Mucosa of descending colon (tissue), 3 donors: ENCODE data around the gene PACSIN3. TPM values are rescaled to one million over a fixed set of nuclear protein-coding genes. Genes with fewer than 3 reads are reported as not detected.
A peak's percentile ranks its signal among the peaks of the same experiment; 100 is the strongest.

Experiments used
- ATAC-seq: fragments of 200-7000 bp; cut with Tn5 transposase; one replicate; pipeline ENCODE4 v1.9.1; 2020; ENCODE audit warnings: mild to moderate bottlenecking, moderate library complexity
- DNase-seq, 3 donors: peaks; one replicate each; pipeline ENCODE4 v3.0.0-alpha.2; 2020
- H3K36me3 ChIP-seq: fragments of 200-600 bp; one replicate; pipeline ENCODE4 v1.8.0; 2021; ENCODE audit warnings: low read depth, mild to moderate bottlenecking
- H3K4me1 ChIP-seq: fragments of 200-600 bp; one replicate; pipeline ENCODE4 v1.8.0; 2021; ENCODE audit warnings: low read depth, mild to moderate bottlenecking
- H3K4me3 ChIP-seq: fragments of 200-600 bp; one replicate; pipeline ENCODE4 v1.8.0; 2021; ENCODE audit warnings: mild to moderate bottlenecking
- H3K9me3 ChIP-seq: fragments of 200-600 bp; one replicate; pipeline ENCODE4 v1.8.0; 2021; ENCODE audit warnings: mild to moderate bottlenecking
- CTCF ChIP-seq: fragments of 200-600 bp; IDR thresholded peaks from one replicate; pipeline ENCODE4 v1.8.0; 2022; ENCODE audit warnings: antibody characterized with exemption, mild to moderate bottlenecking
- intact Hi-C, 2 donors: fragments of 100-400 bp; cut with DNase I in 1 of 2; cut with micrococcal nuclease in 1 of 2; formaldehyde crosslinking; loops; one replicate each; pipeline versions ENCODE4 v1.11.0 to v1.11.1; 2022; cut with DNase I, micrococcal nuclease
- total RNA-seq, 3 donors: library from RNA; stranded (reverse); fragmentation: NEBNext Ultra II Directional in 2 of 3; extraction: Animal tissue kit (Norgen Biotek cat#: 25700) in 2 of 3; gene quantifications; one replicate each; pipeline versions ENCODE4 v1.2.1 to v1.2.4, GENCODE V29; 2021 to 2023
- donor health status: DM: no; HTN: no; CAD: no; lungs with moderate emphysema.
- donor health status: DM: no; HTN: no; CAD: no.
- donor health status: DM: no; HTN: yes; CAD: no.

PACSIN3 gene
- total RNA-seq, 3 donors from 2014 or later = 2.2 to 63.5 (median 5.1) TPM

GRCh38 chr11:47188259-47188658 lies 2.0 kb upstream of the PACSIN3 start:
- H3K4me1 ChIP-seq = peaks cover 19% of the 10 kb centered on the region
- no peak for DNase-seq
- H3K4me3 ChIP-seq = no peak overlapping the region
- no peaks in the 10 kb centered on the region for H3K9me3 ChIP-seq
- H3K36me3 ChIP-seq = no peaks in the 10 kb centered on the region
- intact Hi-C loops = no loop called here
- no peak for TF ChIP-seq CTCF
- ATAC-seq = no peak

DNA sequence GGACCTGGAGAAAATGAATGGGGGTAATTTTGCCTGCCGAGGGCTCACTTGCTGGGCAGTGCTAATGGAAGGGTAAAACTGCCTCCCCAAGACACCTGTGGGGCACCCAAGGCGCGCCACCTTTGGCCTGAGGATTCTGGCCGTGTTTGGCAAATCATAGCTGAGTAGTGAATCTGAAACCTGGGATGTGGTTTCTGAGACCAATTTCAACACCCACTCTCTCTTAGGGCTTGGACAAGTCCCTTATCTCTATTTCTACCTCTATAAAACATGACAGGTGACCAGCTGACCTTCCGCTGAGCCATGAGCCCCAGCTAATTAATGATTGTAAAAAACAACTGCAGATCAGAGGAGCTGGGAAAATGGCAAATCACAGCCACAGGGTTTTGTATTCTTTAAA lies 1.5 kb upstream of the PACSIN3 start:
- H3K4me3 ChIP-seq = no peak overlapping the region
- intact Hi-C loops = no loop called here
- no peaks in the 10 kb centered on the region for H3K36me3 ChIP-seq
- peaks cover 19% of the 10 kb centered on the region for H3K4me1 ChIP-seq
- DNase-seq (no peak), ATAC-seq (no peak)
- no peak for TF ChIP-seq CTCF
- no peaks in the 10 kb centered on the region for H3K9me3 ChIP-seq

DNA sequence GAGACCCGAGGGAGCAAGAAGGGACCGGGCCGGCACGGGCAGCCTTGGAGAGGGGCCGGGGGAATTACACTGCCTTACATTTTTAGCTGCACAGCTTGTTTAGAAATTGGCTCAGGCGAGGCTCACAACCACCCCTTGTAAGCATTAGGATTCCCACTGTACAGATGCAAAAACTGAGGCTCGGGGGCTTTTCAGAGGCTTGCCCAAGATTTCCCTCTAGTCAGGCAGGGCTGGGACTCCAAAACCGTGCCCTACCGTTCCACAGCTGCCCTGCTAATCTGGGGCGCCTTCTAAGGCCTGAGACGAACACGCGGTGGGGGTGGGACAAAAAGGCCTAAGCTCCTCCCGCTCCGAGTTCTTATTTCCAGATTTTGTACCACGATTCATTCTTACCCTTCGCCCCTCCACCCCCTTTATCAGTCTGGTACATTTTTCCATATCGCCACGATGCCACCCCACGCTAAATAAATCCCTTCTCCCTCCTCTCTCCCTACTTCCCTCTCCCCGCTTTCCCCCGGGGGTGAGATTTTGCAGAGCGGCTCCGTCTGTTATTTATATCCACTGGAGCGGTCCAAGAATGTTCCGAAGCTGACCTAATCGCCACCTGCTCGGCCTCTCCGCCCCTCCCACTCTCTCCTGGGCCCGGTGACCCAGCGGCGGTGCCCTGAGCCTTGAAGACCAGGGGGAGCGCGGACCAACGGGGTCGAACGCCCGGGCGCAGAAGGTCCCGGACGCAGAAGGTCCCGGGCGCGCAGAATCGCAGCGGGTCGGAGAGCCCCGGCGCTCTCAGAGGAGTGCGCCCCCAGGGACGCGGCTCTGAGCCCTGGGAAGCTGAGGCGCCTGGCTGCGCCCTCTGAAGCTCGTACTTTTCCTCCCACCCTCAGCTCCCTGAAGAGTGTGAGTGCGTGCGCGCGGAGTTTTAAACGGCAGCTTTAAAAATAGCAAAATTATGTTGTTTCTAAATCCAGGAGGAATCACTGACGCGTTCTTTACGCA lies 764 bp upstream of the PACSIN3 start:
- H3K9me3 ChIP-seq = no peaks in the 10 kb centered on the region
- peak overlapping the region; percentile 22 for H3K4me3 ChIP-seq
- peak; percentile 43 for ATAC-seq
- intact Hi-C loops = no loop called here
- TF ChIP-seq CTCF = no peak
- H3K36me3 ChIP-seq = no peaks in the 10 kb centered on the region
- H3K4me1 ChIP-seq = peaks cover 19% of the 10 kb centered on the region
- peak in 2 of 3 donors; percentile 43 to 45 for DNase-seq

GRCh38 chr11:47185305-47186075 lies 744 bp downstream of the PACSIN3 start:
- peak in 1 of 3 donors; percentile 49 for DNase-seq
- Histone ChIP-seq H3K9me3 (no peaks in the 10 kb centered on the region), H3K4me1 (peaks cover 19% of the 10 kb centered on the region), H3K4me3 (peak overlapping the region; percentile 22), H3K36me3 (no peaks in the 10 kb centered on the region)
- intact Hi-C loops = no loop called here
- peak; percentile 24 for ATAC-seq
- TF ChIP-seq CTCF = no peak

DNA sequence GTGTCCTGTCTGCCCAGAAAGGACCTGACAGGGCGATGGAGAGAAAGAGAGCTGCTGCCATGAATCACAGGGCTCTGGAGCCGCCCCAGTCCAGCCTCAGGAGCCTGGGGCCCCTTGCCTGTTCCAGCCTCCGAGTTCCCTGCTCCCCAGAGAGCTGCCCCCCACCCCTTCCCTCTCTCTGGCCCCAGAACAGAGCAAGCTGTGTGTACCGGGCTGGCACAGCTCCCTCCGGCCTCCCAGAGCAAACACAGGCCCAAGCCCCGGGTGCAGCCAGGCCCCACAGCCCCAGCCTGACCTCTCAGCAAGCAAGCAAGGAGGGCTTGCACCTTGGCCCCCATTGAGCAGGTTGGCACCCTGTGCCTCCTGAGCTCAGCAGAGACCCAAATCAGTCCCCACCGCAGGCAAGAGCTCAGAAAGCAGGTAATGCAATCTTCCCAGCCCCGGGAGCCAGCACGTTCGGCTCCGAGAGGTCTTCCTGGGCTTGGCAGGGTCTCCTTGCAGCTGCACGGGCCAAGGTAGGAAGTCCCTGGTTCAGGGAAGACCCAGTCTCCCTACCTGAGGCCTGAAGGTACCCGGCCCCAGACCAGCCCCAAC lies 1.4 kb downstream of the PACSIN3 start:
- H3K4me1 ChIP-seq = peaks cover 19% of the 10 kb centered on the region
- TF ChIP-seq CTCF = no peak
- intact Hi-C loops = no loop called here
- no peaks in the 10 kb centered on the region for H3K9me3 ChIP-seq
- no peak overlapping the region for H3K4me3 ChIP-seq
- ATAC-seq = no peak
- H3K36me3 ChIP-seq = no peaks in the 10 kb centered on the region
- no peak for DNase-seq
